Activated T-helper 17 cell treated with anti-CD3 and anti-CD28 coated beads, Interleukin-2, amount 50 U/mL, for 72 hours (primary cell): ENCODE results near the gene NPS. TPM values are rescaled to one million over a fixed set of nuclear protein-coding genes. Genes with fewer than 3 reads are reported as not detected.

Source experiments
- ATAC-seq: fragments of 150-1000 bp; cut with Tn5 transposase; replicated peaks from 2 replicates; pipeline ENCODE4 v1.10.0; 2021; ENCODE audit warnings: mild to moderate bottlenecking, moderate library complexity
- H3K27ac Mint-ChIP-seq: one replicate; pipeline ENCODE4 v1.8.0; 2022; ENCODE audit warnings: mixed read lengths
- H3K27me3 Mint-ChIP-seq: one replicate; pipeline ENCODE4 v1.8.0; 2022; ENCODE audit warnings: mixed read lengths
- H3K36me3 Mint-ChIP-seq: one replicate; pipeline ENCODE4 v1.8.0; 2022; ENCODE audit warnings: low read depth, mild to moderate bottlenecking, mixed read lengths
- H3K4me1 Mint-ChIP-seq: one replicate; pipeline ENCODE4 v1.8.0; 2022; ENCODE audit warnings: mixed read lengths
- H3K4me3 Mint-ChIP-seq: one replicate; pipeline ENCODE4 v1.8.0; 2022; ENCODE audit warnings: mild to moderate bottlenecking, mixed read lengths
- H3K9me3 Mint-ChIP-seq: one replicate; pipeline ENCODE4 v1.8.0; 2022; ENCODE audit warnings: mixed read lengths
- total RNA-seq, 2 donors: library from RNA; stranded (reverse); gene quantifications; one replicate each; pipeline ENCODE4 v1.2.3, GENCODE V29; 2022

Gene NPS
- total RNA-seq, 2 donors from 2014 or later, result not detected

- Mint-ChIP-seq H3K27me3 (no peaks in the 10 kb centered on the region), H3K36me3 (no peaks in the 10 kb centered on the region), H3K4me1 (no peaks in the 10 kb centered on the region), H3K27ac (no peak overlapping the region), H3K4me3 (no peak overlapping the region), H3K9me3 (peaks cover 5% of the 10 kb centered on the region)
- ATAC-seq, result no peak
Measured at GRCh38 chr10:127576051-127576450, 26.9 kb downstream of the NPS start.

GRCh38 chr10:127576740-127577161 lies 27.6 kb downstream of the NPS start:
- H3K27me3 Mint-ChIP-seq, result no peaks in the 10 kb centered on the region
- H3K36me3 Mint-ChIP-seq, result no peaks in the 10 kb centered on the region
- no peak overlapping the region for H3K27ac Mint-ChIP-seq
- ATAC-seq, result no peak
- H3K4me3 Mint-ChIP-seq, result no peak overlapping the region
- H3K9me3 Mint-ChIP-seq, result peaks cover 5% of the 10 kb centered on the region
- H3K4me1 Mint-ChIP-seq, result no peaks in the 10 kb centered on the region

GRCh38 chr10:127577376-127578258 lies 28.5 kb downstream of the NPS start:
- H3K4me1 Mint-ChIP-seq, result no peaks in the 10 kb centered on the region
- H3K9me3 Mint-ChIP-seq, result peaks cover 5% of the 10 kb centered on the region
- no peak for ATAC-seq
- H3K27ac Mint-ChIP-seq, result no peak overlapping the region
- H3K36me3 Mint-ChIP-seq, result no peaks in the 10 kb centered on the region
- H3K27me3 Mint-ChIP-seq, result no peaks in the 10 kb centered on the region
- H3K4me3 Mint-ChIP-seq, result no peak overlapping the region

GRCh38 chr10:127578259-127578960 lies 29.3 kb downstream of the NPS start:
- Mint-ChIP-seq H3K27ac (no peak overlapping the region), H3K4me1 (no peaks in the 10 kb centered on the region), H3K9me3 (no peaks in the 10 kb centered on the region), H3K4me3 (no peak overlapping the region), H3K36me3 (no peaks in the 10 kb centered on the region), H3K27me3 (no peaks in the 10 kb centered on the region)
- ATAC-seq, result no peak

DNA sequence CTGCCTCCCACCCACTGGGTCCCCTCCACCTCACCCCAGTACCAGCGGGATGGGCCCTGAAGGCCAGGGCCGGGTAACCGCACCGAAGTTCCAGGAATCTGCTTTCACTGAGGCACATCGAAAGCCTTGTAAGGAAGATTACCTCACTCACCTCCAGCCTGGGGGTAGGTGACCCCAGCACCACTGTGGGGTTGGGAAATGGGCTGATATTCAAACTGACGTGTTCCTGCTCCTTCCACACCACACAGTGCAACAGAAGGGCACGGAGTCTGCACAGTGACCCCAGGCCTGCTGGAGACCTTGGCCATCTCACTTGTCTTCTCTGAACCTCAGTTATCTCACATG lies 29.8 kb downstream of the NPS start:
- no peaks in the 10 kb centered on the region for H3K4me1 Mint-ChIP-seq
- H3K27ac Mint-ChIP-seq, result no peak overlapping the region
- H3K27me3 Mint-ChIP-seq, result no peaks in the 10 kb centered on the region
- no peaks in the 10 kb centered on the region for H3K9me3 Mint-ChIP-seq
- no peak overlapping the region for H3K4me3 Mint-ChIP-seq
- ATAC-seq, result no peak
- no peaks in the 10 kb centered on the region for H3K36me3 Mint-ChIP-seq

GRCh38 chr10:127579640-127580039 lies 30.5 kb downstream of the NPS start:
- no peaks in the 10 kb centered on the region for H3K4me1 Mint-ChIP-seq
- H3K27ac Mint-ChIP-seq, result no peak overlapping the region
- no peaks in the 10 kb centered on the region for H3K9me3 Mint-ChIP-seq
- no peaks in the 10 kb centered on the region for H3K27me3 Mint-ChIP-seq
- no peak overlapping the region for H3K4me3 Mint-ChIP-seq
- no peak for ATAC-seq
- H3K36me3 Mint-ChIP-seq, result no peaks in the 10 kb centered on the region

DNA sequence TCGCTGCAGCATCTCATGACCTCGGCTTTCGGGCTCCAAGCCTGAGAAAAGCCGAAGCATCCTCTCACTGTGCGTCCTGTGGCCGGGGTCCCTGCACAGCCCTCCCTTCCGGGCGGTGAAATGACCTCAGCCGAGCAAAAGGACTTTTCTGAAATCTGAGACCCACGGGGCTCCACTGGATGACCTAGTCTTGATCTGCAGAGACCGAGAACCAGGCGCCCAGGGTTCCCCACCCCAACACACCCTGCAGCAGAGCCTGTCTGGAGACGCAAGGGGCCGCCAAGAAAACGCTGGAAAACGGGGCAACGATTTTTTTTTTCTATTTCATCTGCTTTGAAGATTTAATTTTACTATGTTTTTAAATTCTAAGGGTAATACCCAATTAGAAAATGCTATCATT lies 31.7 kb downstream of the NPS start:
- H3K9me3 Mint-ChIP-seq, result no peaks in the 10 kb centered on the region
- no peaks in the 10 kb centered on the region for H3K27me3 Mint-ChIP-seq
- H3K27ac Mint-ChIP-seq, result no peak overlapping the region
- H3K4me1 Mint-ChIP-seq, result no peaks in the 10 kb centered on the region
- ATAC-seq, result no peak
- H3K4me3 Mint-ChIP-seq, result no peak overlapping the region
- no peaks in the 10 kb centered on the region for H3K36me3 Mint-ChIP-seq

- no peaks in the 10 kb centered on the region for H3K36me3 Mint-ChIP-seq
- H3K9me3 Mint-ChIP-seq, result peaks cover 10% of the 10 kb centered on the region
- H3K4me1 Mint-ChIP-seq, result no peaks in the 10 kb centered on the region
- ATAC-seq, result no peak
- peaks cover 7% of the 10 kb centered on the region for H3K27me3 Mint-ChIP-seq
- H3K27ac Mint-ChIP-seq, result no peak overlapping the region
- no peak overlapping the region for H3K4me3 Mint-ChIP-seq
Measured at GRCh38 chr10:127585519-127586023, 36.5 kb downstream of the NPS start.

DNA sequence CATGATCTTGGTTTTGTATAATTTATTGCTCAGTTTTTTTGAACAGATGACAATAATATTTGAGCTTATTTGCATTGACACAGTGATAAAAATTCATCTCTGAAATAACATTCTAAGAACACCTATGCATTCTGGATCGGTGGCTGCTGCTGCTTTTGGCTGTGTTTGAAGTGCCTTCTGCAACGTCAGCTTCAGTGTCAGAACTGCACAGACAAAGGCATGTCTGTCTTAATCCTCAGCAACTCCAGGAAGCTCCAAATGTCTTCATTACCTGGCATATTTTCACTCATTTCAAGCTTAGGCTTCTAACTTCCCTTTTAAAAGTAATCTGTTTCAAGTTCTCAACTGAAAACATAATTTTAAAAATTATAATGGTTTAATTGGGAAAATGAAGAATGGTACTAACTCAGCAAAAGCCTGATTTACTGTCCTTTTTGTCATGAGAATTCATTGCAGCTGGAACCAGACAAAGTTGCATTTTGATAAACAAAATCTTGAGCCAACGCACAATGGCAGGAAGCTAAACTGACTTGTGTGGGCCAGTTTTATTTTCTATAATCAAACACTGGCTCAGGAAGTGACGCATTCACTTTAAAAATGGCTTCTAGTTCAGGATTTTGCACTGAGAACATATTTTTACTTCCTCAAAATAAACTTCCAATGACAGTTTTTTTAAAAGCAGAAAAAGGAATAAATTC lies 38.7 kb downstream of the NPS start:
- no peaks in the 10 kb centered on the region for H3K36me3 Mint-ChIP-seq
- H3K27ac Mint-ChIP-seq, result no peak overlapping the region
- no peaks in the 10 kb centered on the region for H3K4me1 Mint-ChIP-seq
- H3K9me3 Mint-ChIP-seq, result peaks cover 15% of the 10 kb centered on the region
- no peak for ATAC-seq
- H3K27me3 Mint-ChIP-seq, result peaks cover 7% of the 10 kb centered on the region
- no peak overlapping the region for H3K4me3 Mint-ChIP-seq

DNA sequence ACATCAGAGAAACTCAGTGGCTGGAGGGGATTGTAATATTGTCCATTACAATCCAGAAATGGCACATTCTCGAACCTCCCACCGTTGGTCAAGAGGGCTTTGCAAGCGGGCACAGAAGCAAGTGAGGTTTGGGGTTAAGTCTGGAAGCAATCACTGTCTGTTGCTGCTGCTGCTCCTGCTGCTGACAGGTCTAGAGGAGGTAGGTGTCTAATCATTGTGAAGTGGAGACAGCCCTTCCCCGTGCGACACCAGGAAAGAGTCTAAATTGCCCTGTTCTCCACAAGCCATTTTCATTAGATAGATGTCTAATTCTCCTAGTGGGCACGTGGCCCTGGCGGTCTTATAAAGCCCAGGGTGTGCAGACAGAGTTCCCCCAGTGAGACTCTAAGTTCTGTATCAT lies 43.5 kb downstream of the NPS start:
- Mint-ChIP-seq H3K9me3 (peaks cover 10% of the 10 kb centered on the region), H3K27me3 (peaks cover 3% of the 10 kb centered on the region), H3K36me3 (no peaks in the 10 kb centered on the region), H3K4me1 (no peaks in the 10 kb centered on the region), H3K4me3 (no peak overlapping the region), H3K27ac (no peak overlapping the region)
- ATAC-seq, result no peak

DNA sequence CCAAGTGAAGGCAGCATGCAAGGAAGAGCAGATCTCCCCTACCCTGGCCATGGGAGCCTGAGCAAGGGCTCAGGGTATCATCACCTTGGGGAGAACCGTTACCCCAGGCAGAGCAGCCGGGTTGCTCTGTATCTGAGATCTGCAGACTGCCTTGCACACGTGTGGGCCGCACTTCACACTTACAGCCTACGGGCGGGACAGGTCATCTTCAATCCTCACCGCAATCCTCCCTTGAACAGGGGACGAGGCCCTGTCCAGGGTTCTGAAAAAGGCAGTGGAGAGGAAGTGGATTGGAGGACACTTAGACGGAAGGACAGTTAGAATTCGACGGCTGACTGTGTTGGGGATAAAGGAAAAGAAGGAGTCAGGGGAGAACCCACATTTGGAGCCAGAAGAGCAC lies 51.4 kb downstream of the NPS start:
- H3K9me3 Mint-ChIP-seq, result peaks cover 3% of the 10 kb centered on the region
- no peak for ATAC-seq
- H3K27me3 Mint-ChIP-seq, result peaks cover 3% of the 10 kb centered on the region
- no peak overlapping the region for H3K27ac Mint-ChIP-seq
- no peaks in the 10 kb centered on the region for H3K36me3 Mint-ChIP-seq
- H3K4me1 Mint-ChIP-seq, result no peaks in the 10 kb centered on the region
- H3K4me3 Mint-ChIP-seq, result no peak overlapping the region

Other genes with a start within 250 kb of the NPS start
- gene FOXI2, start 187.9 kb downstream of the NPS start, total RNA-seq, result not detected